Esophagus muscularis mucosa (tissue), 3 donors: Measurements from ENCODE around the gene CTSO.

Source experiments
- POLR2A ChIP-seq: fragments of 450-650 bp; IDR thresholded peaks from one replicate; pipeline ENCODE4 v1.6.1; 2017; ENCODE audit warnings: antibody characterized with exemption, moderate library complexity, mild to moderate bottlenecking, low read depth
- POLR2AphosphoS5 ChIP-seq, 2 donors: sonication (generic); formaldehyde crosslinking; IDR thresholded peaks; one replicate each; pipeline ENCODE4 v1.6.1; 2017; ENCODE audit warnings: antibody characterized with exemption in 2 of 2
- TF ChIP-seq, protein P1 (sequence below), 3 experiments: fragments of 200-600 bp in 2 of 3; fragments of 450-650 bp in 1 of 3; sonication (generic) in 2 of 3; IDR thresholded peaks; one replicate each; pipeline ENCODE4 v1.5.1; 2017 to 2019; ENCODE audit warnings: antibody characterized with exemption in 3 of 3, mild to moderate bottlenecking in 2 of 3, moderate library complexity in 1 of 3

DNA sequence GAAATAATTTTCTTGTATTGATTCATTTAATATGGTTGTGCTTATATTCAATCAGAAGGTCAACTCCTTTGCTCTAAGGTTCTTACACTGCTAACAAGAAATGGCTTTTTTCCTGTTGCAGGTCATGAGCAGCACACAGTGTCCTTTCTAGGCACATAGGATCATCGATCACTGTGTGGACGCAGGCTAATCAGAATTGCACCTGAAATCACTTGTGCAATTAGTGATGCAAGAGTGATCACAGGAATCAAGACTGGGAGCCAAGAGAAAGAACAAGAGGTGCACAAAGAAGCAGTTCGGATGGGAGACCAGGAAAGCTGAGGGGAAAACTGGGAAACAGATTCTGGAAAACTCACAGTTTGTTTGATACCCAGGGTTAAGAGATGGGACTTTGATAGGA, 29.0 kb downstream of the CTSO start:
- no peak for TF ChIP-seq POLR2A
- TF ChIP-seq, protein P1, sequence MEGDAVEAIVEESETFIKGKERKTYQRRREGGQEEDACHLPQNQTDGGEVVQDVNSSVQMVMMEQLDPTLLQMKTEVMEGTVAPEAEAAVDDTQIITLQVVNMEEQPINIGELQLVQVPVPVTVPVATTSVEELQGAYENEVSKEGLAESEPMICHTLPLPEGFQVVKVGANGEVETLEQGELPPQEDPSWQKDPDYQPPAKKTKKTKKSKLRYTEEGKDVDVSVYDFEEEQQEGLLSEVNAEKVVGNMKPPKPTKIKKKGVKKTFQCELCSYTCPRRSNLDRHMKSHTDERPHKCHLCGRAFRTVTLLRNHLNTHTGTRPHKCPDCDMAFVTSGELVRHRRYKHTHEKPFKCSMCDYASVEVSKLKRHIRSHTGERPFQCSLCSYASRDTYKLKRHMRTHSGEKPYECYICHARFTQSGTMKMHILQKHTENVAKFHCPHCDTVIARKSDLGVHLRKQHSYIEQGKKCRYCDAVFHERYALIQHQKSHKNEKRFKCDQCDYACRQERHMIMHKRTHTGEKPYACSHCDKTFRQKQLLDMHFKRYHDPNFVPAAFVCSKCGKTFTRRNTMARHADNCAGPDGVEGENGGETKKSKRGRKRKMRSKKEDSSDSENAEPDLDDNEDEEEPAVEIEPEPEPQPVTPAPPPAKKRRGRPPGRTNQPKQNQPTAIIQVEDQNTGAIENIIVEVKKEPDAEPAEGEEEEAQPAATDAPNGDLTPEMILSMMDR (IDR thresholded peaks at IDR 0.05): no peak
- TF ChIP-seq POLR2AphosphoS5 (IDR thresholded peaks at IDR 0.05): no peak
